ENCODE results near the gene TMEM213. TPM values are rescaled to one million over a fixed set of nuclear protein-coding genes. Genes with fewer than 3 reads are reported as not detected.

TMEM213 gene
- total RNA-seq, 1 experiment from 2014 or later, result not detected

- TF ChIP-seq, protein P1, sequence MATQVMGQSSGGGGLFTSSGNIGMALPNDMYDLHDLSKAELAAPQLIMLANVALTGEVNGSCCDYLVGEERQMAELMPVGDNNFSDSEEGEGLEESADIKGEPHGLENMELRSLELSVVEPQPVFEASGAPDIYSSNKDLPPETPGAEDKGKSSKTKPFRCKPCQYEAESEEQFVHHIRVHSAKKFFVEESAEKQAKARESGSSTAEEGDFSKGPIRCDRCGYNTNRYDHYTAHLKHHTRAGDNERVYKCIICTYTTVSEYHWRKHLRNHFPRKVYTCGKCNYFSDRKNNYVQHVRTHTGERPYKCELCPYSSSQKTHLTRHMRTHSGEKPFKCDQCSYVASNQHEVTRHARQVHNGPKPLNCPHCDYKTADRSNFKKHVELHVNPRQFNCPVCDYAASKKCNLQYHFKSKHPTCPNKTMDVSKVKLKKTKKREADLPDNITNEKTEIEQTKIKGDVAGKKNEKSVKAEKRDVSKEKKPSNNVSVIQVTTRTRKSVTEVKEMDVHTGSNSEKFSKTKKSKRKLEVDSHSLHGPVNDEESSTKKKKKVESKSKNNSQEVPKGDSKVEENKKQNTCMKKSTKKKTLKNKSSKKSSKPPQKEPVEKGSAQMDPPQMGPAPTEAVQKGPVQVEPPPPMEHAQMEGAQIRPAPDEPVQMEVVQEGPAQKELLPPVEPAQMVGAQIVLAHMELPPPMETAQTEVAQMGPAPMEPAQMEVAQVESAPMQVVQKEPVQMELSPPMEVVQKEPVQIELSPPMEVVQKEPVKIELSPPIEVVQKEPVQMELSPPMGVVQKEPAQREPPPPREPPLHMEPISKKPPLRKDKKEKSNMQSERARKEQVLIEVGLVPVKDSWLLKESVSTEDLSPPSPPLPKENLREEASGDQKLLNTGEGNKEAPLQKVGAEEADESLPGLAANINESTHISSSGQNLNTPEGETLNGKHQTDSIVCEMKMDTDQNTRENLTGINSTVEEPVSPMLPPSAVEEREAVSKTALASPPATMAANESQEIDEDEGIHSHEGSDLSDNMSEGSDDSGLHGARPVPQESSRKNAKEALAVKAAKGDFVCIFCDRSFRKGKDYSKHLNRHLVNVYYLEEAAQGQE (IDR thresholded peaks at IDR 0.05; ENCODE audit: low read depth), result no peak
- TF ChIP-seq POLR2AphosphoS5 (IDR thresholded peaks at IDR 0.05; ENCODE audit: low read depth, low read length) (no peak), CBX3 (IDR thresholded peaks at IDR 0.05; ENCODE audit: low read depth) (no peak), ATF3 (IDR thresholded peaks at IDR 0.05) (no peak), SIN3A (IDR thresholded peaks at IDR 0.05; ENCODE audit: low read depth) (no peak), ZNF274 (IDR thresholded peaks at IDR 0.05; ENCODE audit: low read depth, low read length) (no peak), YY1 (IDR thresholded peaks at IDR 0.05; ENCODE audit: extremely low read depth, insufficient replicate concordance, low read depth, low read length) (no peak), CEBPB (IDR thresholded peaks at IDR 0.05; ENCODE audit: low read depth) (no peak), FOSL1 (IDR thresholded peaks at IDR 0.05; ENCODE audit: low read depth) (no peak)
These were observed 42.5 kb upstream of the TMEM213 start (continued) for GRCh38 chr7:138755331-138755747.

DNA sequence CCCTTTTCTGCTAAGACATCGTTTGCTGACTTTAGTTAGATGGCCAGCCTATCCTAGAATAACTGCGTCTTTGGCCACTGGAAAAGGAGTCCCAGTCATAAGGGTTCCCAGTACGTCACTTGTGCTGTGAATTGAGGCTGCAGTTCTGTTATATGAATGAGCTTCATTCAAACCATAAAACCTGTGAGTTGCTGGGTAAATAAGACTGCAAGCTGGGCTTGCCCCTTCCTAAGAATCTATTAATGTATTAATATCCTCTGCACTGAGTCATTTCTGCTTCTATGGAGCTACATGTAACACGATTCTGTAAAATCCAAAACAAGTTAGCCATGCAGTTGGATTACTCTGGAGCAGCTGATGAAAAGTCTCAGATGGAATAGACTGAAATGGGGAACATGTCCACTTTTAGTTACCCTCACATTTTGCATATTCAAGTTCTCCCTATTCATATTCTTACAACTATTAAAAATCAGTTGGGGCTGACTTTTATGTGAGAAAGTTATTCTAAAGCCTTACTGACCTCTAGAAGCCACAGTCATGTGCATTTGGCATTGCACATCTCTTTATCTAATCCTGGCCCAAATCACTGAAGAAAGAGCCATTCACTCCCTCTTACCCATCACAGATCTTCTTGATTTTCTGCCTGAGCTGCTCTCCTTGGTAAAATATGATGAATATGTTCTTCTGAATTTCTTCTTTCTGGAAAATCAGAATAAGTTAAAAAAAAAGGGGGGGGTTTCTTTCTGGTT, 41.8 kb upstream of the TMEM213 start:
- RAD21 ChIA-PET (ENCODE audit: low non-redundant PET in 1 of 2, low total read pairs in 2 of 2, uncharacterized antibody in 2 of 2, unreplicated experiment in 2 of 2), result no interaction called here
- Histone ChIP-seq H3K79me2 (ENCODE audit: insufficient read depth, low read length) (no peaks in the 10 kb centered on the region), H3K4me1 (ENCODE audit: control insufficient read depth in 1 of 2, insufficient read depth in 2 of 2, low read length in 2 of 2) (peaks cover 6 to 24% of the 10 kb centered on the region in 2 experiments; a peak in 3 of 4 replicates), H2AFZ (ENCODE audit: low read depth, low read length, poor library complexity, severe bottlenecking) (no peak overlapping the region), H3K36me3 (ENCODE audit: control insufficient read depth in 1 of 2, insufficient read depth in 2 of 2, low read length in 2 of 2) (no peaks in the 10 kb centered on the region), H3K27me3 (ENCODE audit: insufficient read depth, low read length) (no peaks in the 10 kb centered on the region), H3K27ac (ENCODE audit: low read depth, low read length) (no peak overlapping the region), H3K9me2 (ENCODE audit: insufficient read depth) (no peaks in the 10 kb centered on the region), H3K4me2 (ENCODE audit: low read length) (no peak overlapping the region), H4K20me1 (ENCODE audit: insufficient read depth) (no peaks in the 10 kb centered on the region), H3K4me3 (replicated peaks in 1 of 2; ENCODE audit: low read depth in 1 of 2, low read length in 2 of 2) (no peak overlapping the region), H3K9me3 (ENCODE audit: control insufficient read depth in 1 of 2, insufficient read depth in 1 of 2, low read depth in 1 of 2, low read length in 2 of 2) (no peaks in the 10 kb centered on the region), H3K9ac (ENCODE audit: low read length) (no peak overlapping the region)
- no peak for DNase-seq (ENCODE audit: low read depth, low spot score)
- intact Hi-C loops (cut with micrococcal nuclease), result no loop called here
- POLR2A ChIA-PET, result no interaction called here
- no TSS peak for BruUV-seq (replicated peaks)
- no peak for ATAC-seq
- CTCF ChIA-PET, result no interaction called here
- TF ChIP-seq ZFX (IDR thresholded peaks at IDR 0.05), result no peak
- TF ChIP-seq, protein P2, sequence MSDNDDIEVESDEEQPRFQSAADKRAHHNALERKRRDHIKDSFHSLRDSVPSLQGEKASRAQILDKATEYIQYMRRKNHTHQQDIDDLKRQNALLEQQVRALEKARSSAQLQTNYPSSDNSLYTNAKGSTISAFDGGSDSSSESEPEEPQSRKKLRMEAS (IDR thresholded peaks at IDR 0.05), result no peak
- TF ChIP-seq, protein P1 (IDR thresholded peaks at IDR 0.05; ENCODE audit: low read depth), result no peak
- TF ChIP-seq ELF1 (IDR thresholded peaks at IDR 0.05; ENCODE audit: borderline replicate concordance, low read depth), result no peak
- no peak for TF ChIP-seq SRF (IDR thresholded peaks at IDR 0.05; ENCODE audit: low read depth)
- TF ChIP-seq CEBPB (IDR thresholded peaks at IDR 0.05; ENCODE audit: low read depth), result no peak
- TF ChIP-seq RAD21 (IDR thresholded peaks at IDR 0.05; ENCODE audit: low read depth), result no peak
- no peak for TF ChIP-seq SIN3A (IDR thresholded peaks at IDR 0.05; ENCODE audit: low read depth)
- no peak for TF ChIP-seq SP1 (IDR thresholded peaks at IDR 0.05; ENCODE audit: low read depth)
- no peak for TF ChIP-seq EZH2 (IDR thresholded peaks at IDR 0.05)
